Measurements from ENCODE around the gene MAPK1IP1L.
"Not testable (repeated sequence)": the region's sequence is repeated elsewhere in the genome, so short reads cannot be mapped to it uniquely, and the experiment has no call there.

MAPK1IP1L gene

GRCh38 chr14:55053500-55053899, 2.1 kb downstream of the MAPK1IP1L start:
- no peak for DNase-seq (ENCODE audit: extremely low read depth, low read depth)
- TF ChIP-seq, protein P1, sequence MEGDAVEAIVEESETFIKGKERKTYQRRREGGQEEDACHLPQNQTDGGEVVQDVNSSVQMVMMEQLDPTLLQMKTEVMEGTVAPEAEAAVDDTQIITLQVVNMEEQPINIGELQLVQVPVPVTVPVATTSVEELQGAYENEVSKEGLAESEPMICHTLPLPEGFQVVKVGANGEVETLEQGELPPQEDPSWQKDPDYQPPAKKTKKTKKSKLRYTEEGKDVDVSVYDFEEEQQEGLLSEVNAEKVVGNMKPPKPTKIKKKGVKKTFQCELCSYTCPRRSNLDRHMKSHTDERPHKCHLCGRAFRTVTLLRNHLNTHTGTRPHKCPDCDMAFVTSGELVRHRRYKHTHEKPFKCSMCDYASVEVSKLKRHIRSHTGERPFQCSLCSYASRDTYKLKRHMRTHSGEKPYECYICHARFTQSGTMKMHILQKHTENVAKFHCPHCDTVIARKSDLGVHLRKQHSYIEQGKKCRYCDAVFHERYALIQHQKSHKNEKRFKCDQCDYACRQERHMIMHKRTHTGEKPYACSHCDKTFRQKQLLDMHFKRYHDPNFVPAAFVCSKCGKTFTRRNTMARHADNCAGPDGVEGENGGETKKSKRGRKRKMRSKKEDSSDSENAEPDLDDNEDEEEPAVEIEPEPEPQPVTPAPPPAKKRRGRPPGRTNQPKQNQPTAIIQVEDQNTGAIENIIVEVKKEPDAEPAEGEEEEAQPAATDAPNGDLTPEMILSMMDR (IDR thresholded peaks at IDR 0.05; ENCODE audit: low read depth, low read length, missing control alignments): no peak
- H3K4me3 ChIP-seq (replicated peaks; ENCODE audit: low read depth, low read length): peak overlapping the region; percentile 90

GRCh38 chr14:55054098-55054497, 2.7 kb downstream of the MAPK1IP1L start:
- TF ChIP-seq, protein P1 (IDR thresholded peaks at IDR 0.05; ENCODE audit: low read depth, low read length, missing control alignments): no peak
- no peak overlapping the region for H3K4me3 ChIP-seq (replicated peaks; ENCODE audit: low read depth, low read length)

GRCh38 chr14:55057919-55058318, 6.5 kb downstream of the MAPK1IP1L start:
- DNase-seq (ENCODE audit: extremely low read depth, low read depth): no peak
- H3K4me3 ChIP-seq (replicated peaks; ENCODE audit: low read depth, low read length): no peak overlapping the region
- TF ChIP-seq, protein P1 (IDR thresholded peaks at IDR 0.05; ENCODE audit: low read depth, low read length, missing control alignments): no peak

More at GRCh38 chr14:55054098-55054497, 2.7 kb downstream of the MAPK1IP1L start:
- no peak for DNase-seq (ENCODE audit: extremely low read depth, low read depth)

DNA sequence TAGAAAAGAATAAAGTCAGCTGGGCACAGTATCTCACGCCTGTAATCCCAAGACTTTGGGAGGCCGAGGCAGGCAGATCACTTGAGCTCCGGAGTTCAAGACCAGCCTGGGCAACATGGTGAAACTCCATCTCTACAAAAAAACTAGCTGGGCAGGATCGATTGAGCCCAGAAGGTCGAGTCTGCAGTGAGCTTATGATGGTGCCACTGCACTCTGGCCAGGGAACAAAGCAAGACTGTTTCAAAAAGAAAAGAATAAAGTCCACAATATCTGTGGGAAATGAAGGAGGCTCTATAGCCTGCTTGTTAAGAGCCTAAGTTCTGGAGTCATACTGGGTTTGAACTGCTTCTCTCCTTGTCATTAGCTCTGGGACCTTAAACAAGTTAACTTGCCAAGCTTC, 7.9 kb downstream of the MAPK1IP1L start:
- DNase-seq (ENCODE audit: extremely low read depth, low read depth): no peak
- TF ChIP-seq, protein P1 (IDR thresholded peaks at IDR 0.05; ENCODE audit: low read depth, low read length, missing control alignments): no peak
- no peak overlapping the region for H3K4me3 ChIP-seq (replicated peaks; ENCODE audit: low read depth, low read length)

DNA sequence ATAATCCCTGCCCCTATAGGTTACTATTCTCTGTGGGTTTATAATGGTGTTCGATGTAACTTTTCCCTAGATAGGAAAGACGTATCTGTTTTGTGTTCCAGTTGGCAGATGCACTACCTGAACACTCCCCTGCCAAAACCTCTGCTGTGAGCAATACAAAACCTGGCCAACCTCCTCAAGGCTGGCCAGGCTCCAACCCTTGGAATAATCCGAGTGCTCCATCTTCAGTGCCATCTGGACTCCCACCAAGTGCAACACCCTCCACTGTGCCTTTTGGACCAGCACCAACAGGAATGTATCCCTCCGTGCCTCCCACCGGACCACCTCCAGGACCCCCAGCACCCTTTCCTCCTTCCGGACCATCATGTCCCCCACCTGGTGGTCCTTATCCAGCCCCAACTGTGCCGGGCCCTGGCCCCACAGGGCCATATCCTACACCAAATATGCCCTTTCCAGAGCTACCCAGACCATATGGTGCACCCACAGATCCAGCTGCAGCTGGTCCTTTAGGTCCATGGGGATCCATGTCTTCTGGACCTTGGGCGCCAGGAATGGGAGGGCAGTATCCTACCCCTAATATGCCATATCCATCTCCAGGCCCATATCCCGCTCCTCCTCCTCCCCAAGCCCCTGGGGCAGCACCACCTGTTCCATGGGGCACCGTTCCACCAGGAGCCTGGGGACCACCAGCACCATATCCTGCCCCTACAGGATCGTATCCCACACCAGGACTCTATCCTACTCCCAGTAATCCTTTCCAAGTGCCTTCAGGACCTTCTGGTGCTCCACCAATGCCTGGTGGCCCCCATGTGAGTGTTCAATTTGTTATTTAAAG, 11.3 kb downstream of the MAPK1IP1L start:
- DNase-seq (ENCODE audit: extremely low read depth, low read depth): no peak
- TF ChIP-seq, protein P1 (IDR thresholded peaks at IDR 0.05; ENCODE audit: low read depth, low read length, missing control alignments): no peak
- H3K4me3 ChIP-seq (replicated peaks; ENCODE audit: low read depth, low read length): no peak overlapping the region

- not testable (repeated sequence) for H3K4me3 ChIP-seq (replicated peaks; ENCODE audit: low read depth, low read length); DNase-seq (ENCODE audit: extremely low read depth, low read depth)
Observed at GRCh38 chr14:55064896-55065295, 13.4 kb downstream of the MAPK1IP1L start.

- DNase-seq (ENCODE audit: extremely low read depth, low read depth): no peak
- TF ChIP-seq, protein P1 (IDR thresholded peaks at IDR 0.05; ENCODE audit: low read depth, low read length, missing control alignments): no peak
- H3K4me3 ChIP-seq (replicated peaks; ENCODE audit: low read depth, low read length): no peak overlapping the region
Observed at GRCh38 chr14:55065411-55065810, 14.0 kb downstream of the MAPK1IP1L start.

Measured in HFF-Myc (cell line).